Endothelial cell (in vitro differentiated cells): ENCODE data around the gene OR51M1. TPM values are rescaled to one million over a fixed set of nuclear protein-coding genes. Genes with fewer than 3 reads are reported as not detected.

ENCODE experiments used
- DNase-seq: peaks from one replicate; pipeline ENCODE4 v3.0.0; 2021; ENCODE audit warnings: low spot score
- H3K27ac Mint-ChIP-seq: one replicate; pipeline ENCODE4 v1.8.0; 2021; ENCODE audit warnings: mixed read lengths, inconsistent platforms; ENCODE audit not compliant: unreplicated experiment
- H3K27me3 Mint-ChIP-seq: one replicate; pipeline ENCODE4 v1.8.0; 2021; ENCODE audit warnings: mild to moderate bottlenecking, moderate library complexity, mixed read lengths, inconsistent platforms; ENCODE audit not compliant: unreplicated experiment
- H3K36me3 Mint-ChIP-seq: one replicate; pipeline ENCODE4 v1.8.0; 2021; ENCODE audit warnings: mild to moderate bottlenecking, low read depth, mixed read lengths, inconsistent platforms; ENCODE audit not compliant: unreplicated experiment
- H3K4me1 Mint-ChIP-seq: one replicate; pipeline ENCODE4 v1.8.0; 2021; ENCODE audit warnings: mild to moderate bottlenecking, mixed read lengths, inconsistent platforms; ENCODE audit not compliant: unreplicated experiment
- H3K4me3 Mint-ChIP-seq: one replicate; pipeline ENCODE4 v1.8.0; 2021; ENCODE audit warnings: mild to moderate bottlenecking, mixed read lengths, inconsistent platforms; ENCODE audit not compliant: unreplicated experiment
- H3K9me3 Mint-ChIP-seq: one replicate; pipeline ENCODE4 v1.8.0; 2021; ENCODE audit warnings: mixed read lengths, inconsistent platforms; ENCODE audit not compliant: unreplicated experiment
- CTCF ChIP-seq: fragments of 200-600 bp; sonication (generic); IDR thresholded peaks from one replicate; pipeline ENCODE4 v1.5.0; 2021; ENCODE audit warnings: antibody characterized with exemption; ENCODE audit not compliant: unreplicated experiment
- total RNA-seq: library from RNA; stranded (reverse); fragmentation: NEBNext Ultra II Directional; extraction: Animal tissue kit (Norgen Biotek cat#: 25700); gene quantifications from one replicate; pipeline ENCODE4 v1.2.1, GENCODE V29; 2021; ENCODE audit not compliant: unreplicated experiment

Gene OR51M1
- total RNA-seq, 1 donor from 2014 or later, result not detected

GRCh38 chr11:5421811-5422210, 38.2 kb downstream of the OR51M1 start, which contains the start of gene OR51Q1:
TSS of gene OR51Q1 (plus strand) at chr11:5422111. CDS start at chr11:5422201, 90 bp downstream.
- no peak within 1 kb of the TSS for H3K4me3 Mint-ChIP-seq
- no peak for TF ChIP-seq CTCF

GRCh38 chr11:5423131-5423530, 39.5 kb downstream of the OR51M1 start:
- Mint-ChIP-seq H3K4me1 (peaks cover 33% of the 10 kb centered on the region), H3K36me3 (no peaks in the 10 kb centered on the region), H3K27me3 (peaks cover 1% of the 10 kb centered on the region), H3K4me3 (no peak overlapping the region), H3K9me3 (no peaks in the 10 kb centered on the region), H3K27ac (no peak overlapping the region)
- TF ChIP-seq CTCF, result no peak
- DNase-seq, result no peak

More at GRCh38 chr11:5421811-5422210, 38.2 kb downstream of the OR51M1 start, which contains the start of gene OR51Q1:
- no peak for DNase-seq
- H3K9me3 Mint-ChIP-seq, result no peaks in the 10 kb centered on the region
- H3K27ac Mint-ChIP-seq, result no peak within 1 kb of the TSS
- H3K36me3 Mint-ChIP-seq, result no peaks in the 10 kb centered on the region
- peaks cover 27% of the 10 kb centered on the region for H3K4me1 Mint-ChIP-seq
- H3K27me3 Mint-ChIP-seq, result peaks cover 1% of the 10 kb centered on the region

GRCh38 chr11:5441414-5441813, 57.8 kb downstream of the OR51M1 start, which contains the start of gene OR51I1:
TSS of gene OR51I1 (minus strand) at chr11:5441514. CDS start at chr11:5441514, 0 bp downstream.
- Mint-ChIP-seq H3K4me3 (no peak within 1 kb of the TSS), H3K9me3 (no peaks in the 10 kb centered on the region), H3K27ac (no peak within 1 kb of the TSS), H3K36me3 (no peaks in the 10 kb centered on the region), H3K4me1 (no peaks in the 10 kb centered on the region), H3K27me3 (peaks cover 1% of the 10 kb centered on the region)
- no peak for DNase-seq
- TF ChIP-seq CTCF, result no peak

Other genes starting within 250 kb of the OR51M1 start
- gene OR52A5, start 245.5 kb upstream of the OR51M1 start, total RNA-seq, result not detected
- gene OR52A1, start 229.1 kb upstream of the OR51M1 start, total RNA-seq, result 0.03 TPM
- not detected for gene OR51V1, start 183.1 kb upstream of the OR51M1 start, total RNA-seq
- gene HBB, start 156.7 kb upstream of the OR51M1 start, total RNA-seq, result not detected
- gene HBD, start 149.3 kb upstream of the OR51M1 start, total RNA-seq, result not detected
- not detected for gene HBG1, start 134.0 kb upstream of the OR51M1 start, total RNA-seq
- 0.82 TPM for gene HBG2, start 129.0 kb upstream of the OR51M1 start, total RNA-seq
- gene HBE1, start 113.9 kb upstream of the OR51M1 start, total RNA-seq, result not detected
- 0.49 TPM for gene OR51B4, start 81.9 kb upstream of the OR51M1 start, total RNA-seq
- gene OR51B2, start 59.5 kb upstream of the OR51M1 start, total RNA-seq, result not detected
- 0.82 TPM for gene OR51B5, start 40.3 kb upstream of the OR51M1 start, total RNA-seq
- not detected for gene OR51B6, start 32.3 kb upstream of the OR51M1 start, total RNA-seq
- not detected for gene OR51Q1, start 38.3 kb downstream of the OR51M1 start, total RNA-seq
- 1.2 TPM for gene OR51I1, start 57.7 kb downstream of the OR51M1 start, total RNA-seq
- not detected for gene OR51I2, start 65.5 kb downstream of the OR51M1 start, total RNA-seq
- not detected for gene OR52D1, start 104.9 kb downstream of the OR51M1 start, total RNA-seq
- 1.1 TPM for gene UBQLN3, start 126.1 kb downstream of the OR51M1 start, total RNA-seq
- 4.4 TPM for gene UBQLNL, start 132.9 kb downstream of the OR51M1 start, total RNA-seq
- 2.1 TPM for gene OR52H1, start 164.7 kb downstream of the OR51M1 start, total RNA-seq
- gene OR52B6, start 197.1 kb downstream of the OR51M1 start, total RNA-seq, result not detected
- gene TRIM6, start 212.8 kb downstream of the OR51M1 start, total RNA-seq, result 10.1 TPM
- gene TRIM34, start 241.2 kb downstream of the OR51M1 start, total RNA-seq, result 0.64 TPM